Natural killer cell (primary cell): ENCODE results near the gene TATDN2. TPM values are rescaled to one million over a fixed set of nuclear protein-coding genes. Genes with fewer than 3 reads are reported as not detected.

Experiments
- ATAC-seq, 3 donors: fragments of 150-1000 bp in 2 of 3; fragments of 200-7000 bp in 1 of 3; cut with Tn5 transposase; 1 replicate in 1 of 3; 2 replicates in 2 of 3; pipeline ENCODE4 v1.10.0; 2021; ENCODE audit warnings: mild to moderate bottlenecking in 2 of 3, moderate library complexity in 2 of 3
- DNase-seq, 2 donors: peaks; one replicate each; pipeline versions ENCODE4 v3.0.0 to v3.0.0-alpha.2; 2013 to 2021; ENCODE audit warnings: mixed read lengths in 1 of 2
- H3K27ac ChIP-seq: one replicate; pipeline ENCODE4 v1.5.1; 2013; ENCODE audit warnings: mild to moderate bottlenecking, low read length
- H3K27me3 ChIP-seq: one replicate; pipeline ENCODE4 v1.6.1; 2013; ENCODE audit warnings: low read length; ENCODE audit not compliant: control insufficient read depth, insufficient read depth
- H3K36me3 ChIP-seq: one replicate; pipeline ENCODE4 v1.6.1; 2013; ENCODE audit warnings: low read length; ENCODE audit not compliant: control insufficient read depth, insufficient read depth
- H3K4me1 ChIP-seq: one replicate; pipeline ENCODE4 v1.6.1; 2013; ENCODE audit warnings: low read length; ENCODE audit not compliant: control insufficient read depth, insufficient read depth
- H3K4me3 ChIP-seq: one replicate; pipeline ENCODE4 v1.5.1; 2013; ENCODE audit warnings: low read length
- H3K9me3 ChIP-seq: one replicate; pipeline ENCODE4 v1.6.1; 2013; ENCODE audit warnings: low read length; ENCODE audit not compliant: control insufficient read depth, insufficient read depth
- H3K27ac Mint-ChIP-seq, 2 donors: one replicate each; pipeline ENCODE4 v1.8.0; 2022; ENCODE audit warnings: mild to moderate bottlenecking in 2 of 2, mixed read lengths in 2 of 2, moderate library complexity in 1 of 2
- H3K27me3 Mint-ChIP-seq, 2 donors: one replicate each; pipeline ENCODE4 v1.8.0; 2022; ENCODE audit warnings: low read depth in 2 of 2, mixed read lengths in 2 of 2
- H3K36me3 Mint-ChIP-seq: one replicate; pipeline ENCODE4 v1.8.0; 2022; ENCODE audit warnings: mixed read lengths
- H3K4me1 Mint-ChIP-seq, 2 donors: one replicate each; pipeline ENCODE4 v1.8.0; 2022; ENCODE audit warnings: mixed read lengths in 2 of 2
- H3K4me3 Mint-ChIP-seq: one replicate; pipeline ENCODE4 v1.8.0; 2022; ENCODE audit warnings: mild to moderate bottlenecking, moderate library complexity, mixed read lengths
- H3K9me3 Mint-ChIP-seq, 2 donors: one replicate each; pipeline ENCODE4 v1.8.0; 2022; ENCODE audit warnings: mixed read lengths in 2 of 2
- WGBS: methylation state at CpG from one replicate; pipeline ENCODE4 v1.1.7; 2013; ENCODE audit warnings: missing lambda C conversion rate; ENCODE audit not compliant: insufficient coverage; 5-methylcytosine and 5-hydroxymethylcytosine counted together
- intact Hi-C: fragments of 100-400 bp; cut with micrococcal nuclease; formaldehyde crosslinking; loops from one replicate; pipeline ENCODE4 v1.14.2; 2022
- total RNA-seq, 4 donors: library from RNA; stranded (reverse); fragments of 120-200 nt in 1 of 4; gene quantifications; one replicate each; pipeline versions ENCODE4 v1.2.3 to v1.2.4, GENCODE V29; 2013 to 2022
- TF ChIP-seq, protein P1 (sequence below): fragments of 200-600 bp; IDR thresholded peaks from one replicate; pipeline ENCODE4 v1.8.0; 2022; ENCODE audit warnings: antibody characterized with exemption

TATDN2 gene
- total RNA-seq, 3 donors from 2014 or later (not counting 1 experiment from before 2014, with no cell fraction given) = 75.6 to 99.4 (median 88.4) TPM

DNA sequence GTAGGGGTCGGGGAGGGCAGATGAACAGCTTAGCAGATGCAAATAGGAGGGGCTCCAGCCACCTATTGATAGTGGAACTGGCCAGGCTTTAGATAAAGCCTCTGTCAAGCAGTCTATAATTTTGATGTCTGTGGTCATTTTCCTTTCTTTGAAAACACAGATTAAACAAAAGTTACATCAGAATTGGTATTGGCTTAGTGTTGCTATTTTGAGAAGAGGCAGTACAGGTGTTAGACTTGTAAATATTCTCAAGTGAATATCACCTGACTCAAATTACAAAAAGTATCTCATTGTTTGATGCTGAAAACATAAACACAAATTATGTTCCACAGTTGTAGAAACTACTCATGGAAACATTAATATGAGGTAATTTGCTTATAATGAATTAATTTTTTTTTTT lies 26.3 kb downstream of the TATDN2 start:
- H3K4me3 ChIP-seq = no peak overlapping the region
- no peaks in the 10 kb centered on the region for H3K27me3 ChIP-seq
- WGBS = 80% methylated on average over 1 of the region's 1 CpG
- no peak overlapping the region for H3K27ac ChIP-seq
- Mint-ChIP-seq H3K4me3 (peak overlapping the region; percentile 15), H3K27me3 (no peaks in the 10 kb centered on the region), H3K9me3 (no peaks in the 10 kb centered on the region), H3K27ac (peak overlapping the region; percentile 62 to 76), H3K36me3 (no peaks in the 10 kb centered on the region), H3K4me1 (peaks cover 42 to 46% of the 10 kb centered on the region in 2 donors)
- ATAC-seq (no peak), DNase-seq (no peak)
- intact Hi-C loops = no loop called here
- no peaks in the 10 kb centered on the region for H3K9me3 ChIP-seq
- peaks cover 30% of the 10 kb centered on the region for H3K4me1 ChIP-seq
- TF ChIP-seq, protein P1, sequence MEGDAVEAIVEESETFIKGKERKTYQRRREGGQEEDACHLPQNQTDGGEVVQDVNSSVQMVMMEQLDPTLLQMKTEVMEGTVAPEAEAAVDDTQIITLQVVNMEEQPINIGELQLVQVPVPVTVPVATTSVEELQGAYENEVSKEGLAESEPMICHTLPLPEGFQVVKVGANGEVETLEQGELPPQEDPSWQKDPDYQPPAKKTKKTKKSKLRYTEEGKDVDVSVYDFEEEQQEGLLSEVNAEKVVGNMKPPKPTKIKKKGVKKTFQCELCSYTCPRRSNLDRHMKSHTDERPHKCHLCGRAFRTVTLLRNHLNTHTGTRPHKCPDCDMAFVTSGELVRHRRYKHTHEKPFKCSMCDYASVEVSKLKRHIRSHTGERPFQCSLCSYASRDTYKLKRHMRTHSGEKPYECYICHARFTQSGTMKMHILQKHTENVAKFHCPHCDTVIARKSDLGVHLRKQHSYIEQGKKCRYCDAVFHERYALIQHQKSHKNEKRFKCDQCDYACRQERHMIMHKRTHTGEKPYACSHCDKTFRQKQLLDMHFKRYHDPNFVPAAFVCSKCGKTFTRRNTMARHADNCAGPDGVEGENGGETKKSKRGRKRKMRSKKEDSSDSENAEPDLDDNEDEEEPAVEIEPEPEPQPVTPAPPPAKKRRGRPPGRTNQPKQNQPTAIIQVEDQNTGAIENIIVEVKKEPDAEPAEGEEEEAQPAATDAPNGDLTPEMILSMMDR = no peak
- H3K36me3 ChIP-seq = peaks cover 58% of the 10 kb centered on the region

DNA sequence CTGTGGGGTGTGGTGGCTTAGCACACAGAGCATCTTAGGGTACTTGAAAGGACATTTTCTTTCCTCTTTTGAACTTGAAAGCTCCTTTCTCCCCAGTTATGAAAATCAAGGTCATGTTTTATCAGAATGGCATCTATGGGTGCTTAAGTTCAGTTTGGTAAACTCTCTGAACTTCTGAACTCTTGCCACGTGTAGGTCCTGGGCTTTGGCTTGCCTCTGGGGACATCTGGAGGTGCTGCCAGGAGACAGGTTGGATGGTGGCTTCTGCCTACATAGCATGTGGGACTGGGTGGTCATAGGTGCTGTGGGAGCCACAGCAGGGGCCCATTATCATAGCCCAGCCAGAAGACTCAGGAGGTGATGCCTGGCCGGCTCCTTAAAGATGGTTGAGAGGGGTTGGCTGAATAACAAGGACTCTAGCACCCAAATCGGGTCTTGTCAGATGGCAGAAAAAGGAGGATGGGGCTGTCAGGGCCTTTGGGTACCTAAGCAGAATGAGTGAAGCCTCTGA lies 28.9 kb downstream of the TATDN2 start:
- H3K27me3 ChIP-seq = no peaks in the 10 kb centered on the region
- H3K36me3 ChIP-seq = peaks cover 57% of the 10 kb centered on the region
- Mint-ChIP-seq H3K27ac (peak overlapping the region; percentile 61 to 71), H3K4me3 (no peak overlapping the region), H3K36me3 (no peaks in the 10 kb centered on the region), H3K27me3 (no peaks in the 10 kb centered on the region), H3K4me1 (peaks cover 41 to 42% of the 10 kb centered on the region in 2 donors), H3K9me3 (no peaks in the 10 kb centered on the region)
- no peak for ATAC-seq
- 76% methylated on average over 3 of the region's 3 CpGs for WGBS
- DNase-seq = no peak
- TF ChIP-seq, protein P1 = no peak
- no peak overlapping the region for H3K27ac ChIP-seq
- no peak overlapping the region for H3K4me3 ChIP-seq
- intact Hi-C loops = no loop called here
- peaks cover 30% of the 10 kb centered on the region for H3K4me1 ChIP-seq
- no peaks in the 10 kb centered on the region for H3K9me3 ChIP-seq

DNA sequence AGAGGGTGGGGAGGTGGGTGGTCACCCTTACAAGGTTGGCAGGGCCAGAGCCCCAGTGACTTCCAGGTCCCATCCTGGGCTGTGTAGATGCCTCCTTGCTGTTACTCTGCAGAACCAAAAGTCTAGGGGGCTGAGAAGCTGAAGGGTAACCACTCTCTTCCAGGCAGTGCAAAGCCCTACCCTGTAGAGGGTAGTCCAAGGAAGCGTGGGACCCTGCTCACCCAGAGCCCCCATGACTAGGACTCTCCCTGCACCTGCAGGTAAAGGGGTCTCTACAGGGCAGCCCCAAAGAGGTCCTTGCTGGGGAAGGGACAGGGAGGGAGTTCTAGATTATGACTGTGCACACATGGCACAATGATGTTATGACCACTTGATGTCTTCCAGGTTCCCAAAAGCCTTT lies 30.2 kb downstream of the TATDN2 start:
- DNase-seq (no peak), ATAC-seq (no peak)
- 100% methylated on average over 1 of the region's 1 CpG for WGBS
- Mint-ChIP-seq H3K36me3 (no peaks in the 10 kb centered on the region), H3K27me3 (no peaks in the 10 kb centered on the region), H3K27ac (peak overlapping the region in 1 of 2 donors; percentile 71), H3K9me3 (no peaks in the 10 kb centered on the region), H3K4me3 (no peak overlapping the region), H3K4me1 (peaks cover 32 to 33% of the 10 kb centered on the region in 2 donors)
- Histone ChIP-seq H3K4me1 (peaks cover 19% of the 10 kb centered on the region), H3K36me3 (peaks cover 61% of the 10 kb centered on the region), H3K27ac (no peak overlapping the region), H3K9me3 (no peaks in the 10 kb centered on the region), H3K27me3 (no peaks in the 10 kb centered on the region), H3K4me3 (no peak overlapping the region)
- intact Hi-C loops = no loop called here
- TF ChIP-seq, protein P1 = no peak
